ENCODE data around the gene RABEPK. TPM values are rescaled to one million over a fixed set of nuclear protein-coding genes. Genes with fewer than 3 reads are reported as not detected.

The RABEPK gene
- total RNA-seq, 1 donor from 2014 or later: 30.7 TPM

DNA sequence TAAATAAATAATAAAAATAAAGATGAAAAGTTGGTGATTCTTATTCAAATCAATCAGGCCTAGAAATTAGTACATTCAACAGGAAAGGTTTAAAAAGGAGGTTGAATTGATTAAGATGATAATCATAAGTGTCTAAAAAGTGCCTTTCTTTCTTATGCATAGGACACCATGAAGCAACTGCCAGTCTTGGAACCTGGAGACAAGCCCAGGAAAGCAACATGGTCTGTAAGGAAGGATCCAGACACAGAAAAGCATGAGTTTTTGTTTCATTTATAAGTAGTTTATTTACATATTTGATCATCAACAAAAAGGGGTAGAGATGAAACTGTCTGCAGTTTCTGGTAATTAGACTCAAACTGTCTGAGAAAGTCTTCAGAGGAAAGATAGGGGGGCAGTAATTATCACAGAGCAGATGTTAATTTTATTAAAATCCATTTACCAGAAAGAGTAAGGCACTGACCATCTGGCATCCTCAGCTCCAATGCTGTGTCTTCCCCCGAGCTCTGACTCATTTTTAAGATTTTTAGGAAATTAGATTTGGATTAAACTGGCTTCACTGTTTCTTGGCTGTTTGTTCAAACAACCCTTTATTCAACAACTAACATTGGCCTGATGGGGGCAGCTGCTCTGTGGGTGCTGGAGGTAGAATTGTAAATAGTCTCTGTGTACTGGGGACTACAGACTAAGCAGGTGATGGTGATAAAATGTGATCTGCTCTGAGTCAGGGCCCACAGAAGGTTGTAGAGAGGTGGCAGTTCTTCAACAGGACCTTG lies 2.7 kb downstream of the RABEPK start:
- Mint-ChIP-seq H3K4me1 (ENCODE audit: low read depth, unreplicated experiment) (peaks cover 6% of the 10 kb centered on the region), H3K27ac (ENCODE audit: unreplicated experiment) (no peak overlapping the region), H3K36me3 (ENCODE audit: low read depth, unreplicated experiment) (peaks cover 20% of the 10 kb centered on the region), H3K4me3 (ENCODE audit: unreplicated experiment) (no peak overlapping the region), H3K27me3 (ENCODE audit: low read depth, unreplicated experiment) (no peaks in the 10 kb centered on the region), H3K9me3 (ENCODE audit: unreplicated experiment) (no peaks in the 10 kb centered on the region)
- Histone ChIP-seq H3K27ac (ENCODE audit: low read depth, low read length) (no peak overlapping the region), H3K4me2 (ENCODE audit: low read length) (no peak overlapping the region), H3K36me3 (ENCODE audit: insufficient read depth, low read length) (peaks cover 16% of the 10 kb centered on the region), H3K79me2 (ENCODE audit: insufficient read depth, low read length) (peaks cover 11% of the 10 kb centered on the region), H4K20me1 (ENCODE audit: insufficient read depth, low read length) (peaks cover 5% of the 10 kb centered on the region), H3K4me3 (ENCODE audit: insufficient read depth, low read depth, low read length) (no peak overlapping the region), H3K9ac (ENCODE audit: low read length) (no peak overlapping the region), H3K4me1 (ENCODE audit: insufficient read depth, low read length) (peaks cover 8% of the 10 kb centered on the region), H2AFZ (ENCODE audit: low read depth, low read length) (no peak overlapping the region), H3K9me3 (ENCODE audit: insufficient read depth, low read depth, low read length) (no peaks in the 10 kb centered on the region), H3K27me3 (ENCODE audit: insufficient read depth, low read length) (no peaks in the 10 kb centered on the region)
- no peak for DNase-seq (ENCODE audit: low read depth)
- no peak for TF ChIP-seq CTCF (IDR thresholded peaks at IDR 0.05; ENCODE audit: insufficient read depth, low read depth, low read length)
- TF ChIP-seq EZH2 (IDR thresholded peaks at IDR 0.05; ENCODE audit: insufficient read depth, low read length): no peak
- FAIRE-seq: no peak

- Mint-ChIP-seq H3K27me3 (ENCODE audit: low read depth, unreplicated experiment) (no peaks in the 10 kb centered on the region), H3K4me3 (ENCODE audit: unreplicated experiment) (no peak overlapping the region), H3K9me3 (ENCODE audit: unreplicated experiment) (no peaks in the 10 kb centered on the region), H3K4me1 (ENCODE audit: low read depth, unreplicated experiment) (peaks cover 6% of the 10 kb centered on the region), H3K27ac (ENCODE audit: unreplicated experiment) (no peak overlapping the region), H3K36me3 (ENCODE audit: low read depth, unreplicated experiment) (peaks cover 28% of the 10 kb centered on the region)
- Histone ChIP-seq H3K36me3 (ENCODE audit: insufficient read depth, low read length) (peaks cover 19% of the 10 kb centered on the region), H3K27me3 (ENCODE audit: insufficient read depth, low read length) (no peaks in the 10 kb centered on the region), H3K9me3 (ENCODE audit: insufficient read depth, low read depth, low read length) (no peaks in the 10 kb centered on the region), H3K79me2 (ENCODE audit: insufficient read depth, low read length) (peaks cover 11% of the 10 kb centered on the region), H3K4me1 (ENCODE audit: insufficient read depth, low read length) (peaks cover 8% of the 10 kb centered on the region), H3K4me2 (ENCODE audit: low read length) (no peak overlapping the region), H3K27ac (ENCODE audit: low read depth, low read length) (no peak overlapping the region), H3K4me3 (ENCODE audit: insufficient read depth, low read depth, low read length) (no peak overlapping the region), H3K9ac (ENCODE audit: low read length) (no peak overlapping the region), H2AFZ (ENCODE audit: low read depth, low read length) (no peak overlapping the region), H4K20me1 (ENCODE audit: insufficient read depth, low read length) (peaks cover 5% of the 10 kb centered on the region)
- TF ChIP-seq EZH2 (IDR thresholded peaks at IDR 0.05; ENCODE audit: insufficient read depth, low read length) (no peak), CTCF (IDR thresholded peaks at IDR 0.05; ENCODE audit: insufficient read depth, low read depth, low read length) (no peak)
- FAIRE-seq (no peak), DNase-seq (ENCODE audit: low read depth) (no peak)
These were observed 4.1 kb downstream of the RABEPK start for GRCh38 chr9:125204477-125204876.

- no peaks in the 10 kb centered on the region for H3K4me1 ChIP-seq (ENCODE audit: insufficient read depth, low read length)
- no peaks in the 10 kb centered on the region for H3K27me3 ChIP-seq (ENCODE audit: insufficient read depth, low read length)
- no peak overlapping the region for H2AFZ ChIP-seq (ENCODE audit: low read depth, low read length)
- no peaks in the 10 kb centered on the region for H3K9me3 ChIP-seq (ENCODE audit: insufficient read depth, low read depth, low read length)
- no peaks in the 10 kb centered on the region for H4K20me1 ChIP-seq (ENCODE audit: insufficient read depth, low read length)
- no peaks in the 10 kb centered on the region for H3K79me2 ChIP-seq (ENCODE audit: insufficient read depth, low read length)
- H3K4me2 ChIP-seq (ENCODE audit: low read length): no peak overlapping the region
- Mint-ChIP-seq H3K4me3 (ENCODE audit: unreplicated experiment) (no peak overlapping the region), H3K27me3 (ENCODE audit: low read depth, unreplicated experiment) (no peaks in the 10 kb centered on the region), H3K4me1 (ENCODE audit: low read depth, unreplicated experiment) (no peaks in the 10 kb centered on the region), H3K36me3 (ENCODE audit: low read depth, unreplicated experiment) (peaks cover 14% of the 10 kb centered on the region), H3K27ac (ENCODE audit: unreplicated experiment) (no peak overlapping the region), H3K9me3 (ENCODE audit: unreplicated experiment) (no peaks in the 10 kb centered on the region)
- no peak for DNase-seq (ENCODE audit: low read depth)
- peaks cover 10% of the 10 kb centered on the region for H3K36me3 ChIP-seq (ENCODE audit: insufficient read depth, low read length)
- H3K27ac ChIP-seq (ENCODE audit: low read depth, low read length): no peak overlapping the region
- no peak overlapping the region for H3K9ac ChIP-seq (ENCODE audit: low read length)
- TF ChIP-seq EZH2 (IDR thresholded peaks at IDR 0.05; ENCODE audit: insufficient read depth, low read length): no peak
- no peak for TF ChIP-seq CTCF (IDR thresholded peaks at IDR 0.05; ENCODE audit: insufficient read depth, low read depth, low read length)
- FAIRE-seq: no peak
- H3K4me3 ChIP-seq (ENCODE audit: insufficient read depth, low read depth, low read length): no peak overlapping the region
These were observed 13.8 kb downstream of the RABEPK start for GRCh38 chr9:125214186-125214585.
